ENCODE measurements around the gene MED12.

MED12 gene

DNA sequence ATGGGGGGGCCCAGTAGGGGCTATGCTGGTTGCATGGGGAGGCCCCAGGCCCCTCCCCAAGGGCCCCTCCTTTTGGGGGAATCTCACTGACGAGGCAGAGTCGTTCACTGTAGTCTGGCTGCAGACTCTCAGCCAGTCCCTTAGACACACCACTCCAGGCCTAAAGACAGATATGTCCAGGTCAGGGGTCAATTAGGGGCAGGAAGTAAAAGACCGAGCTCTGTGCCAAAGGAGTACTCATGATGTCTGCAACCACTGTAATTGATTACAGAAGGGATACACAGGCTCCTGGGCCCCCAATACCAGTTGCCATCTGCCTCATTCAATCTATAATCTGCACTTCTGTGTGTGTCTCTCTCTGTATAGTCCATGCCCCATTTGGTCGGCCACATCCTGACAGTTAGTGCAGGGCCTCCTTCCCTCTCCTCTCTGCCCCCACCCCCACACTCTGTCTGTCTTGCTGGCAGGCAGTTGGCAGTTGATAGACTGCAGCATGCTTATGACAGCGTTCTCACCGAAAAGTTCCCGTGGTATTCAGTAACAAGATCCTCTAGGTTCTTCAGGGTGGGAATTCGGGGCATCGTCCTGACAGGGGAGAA is 10.5 kb upstream of the MED12 start:
- no peak for DNase-seq

DNA sequence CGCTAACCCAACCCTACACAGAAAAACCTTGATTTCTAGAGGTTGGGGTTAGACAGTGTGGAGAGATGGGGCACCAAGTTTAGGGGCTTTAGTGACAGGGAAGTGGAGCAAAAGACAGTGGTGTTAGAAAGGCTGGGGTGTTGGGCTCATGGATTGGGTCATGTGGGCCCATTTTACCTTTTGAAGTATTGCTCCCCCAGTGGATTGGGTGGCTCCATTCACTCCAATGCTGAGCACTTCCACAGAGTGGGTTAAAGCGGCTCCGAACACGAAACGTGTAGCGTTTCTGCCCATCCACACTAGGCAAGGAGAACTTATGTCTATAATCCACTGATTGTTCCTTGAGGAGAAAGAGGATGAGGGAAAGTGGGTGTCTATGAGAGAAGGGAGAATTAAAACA is 9.3 kb upstream of the MED12 start:
- DNase-seq: no peak

DNA sequence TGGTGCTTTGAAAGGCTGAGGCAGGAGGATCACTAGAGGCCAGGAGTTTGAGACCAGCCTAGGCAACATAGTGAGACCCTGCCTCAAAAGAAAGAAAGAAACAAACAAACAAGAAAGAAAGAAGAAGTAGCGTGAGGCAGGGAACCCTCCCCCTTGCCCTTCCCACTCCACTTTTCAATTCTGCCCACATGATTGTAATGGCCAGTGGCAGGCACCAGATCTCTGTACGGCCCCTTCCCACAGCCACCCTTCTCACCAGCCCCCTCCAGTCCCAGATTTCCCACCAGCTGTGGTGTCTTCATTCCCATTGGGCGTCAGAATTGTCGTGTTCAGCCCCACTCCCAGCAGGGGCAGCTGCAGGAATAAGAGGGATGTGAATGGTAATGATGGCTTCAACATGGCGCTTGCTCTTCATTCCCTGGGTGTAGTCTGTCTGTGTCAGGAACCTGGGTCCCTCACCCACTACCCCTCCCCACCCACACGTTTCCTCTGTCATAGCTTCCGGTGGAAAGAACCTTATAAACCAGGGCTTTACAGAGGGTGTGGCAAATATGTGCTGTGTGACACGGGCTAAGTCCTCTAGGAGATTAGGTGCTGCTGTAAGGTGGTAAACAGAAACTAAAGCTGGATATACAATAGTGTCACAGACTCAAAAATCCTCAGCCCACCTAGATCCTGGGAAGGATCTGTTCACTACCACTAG is 7.1 kb upstream of the MED12 start, which contains the start of gene IL2RG:
IL2RG (minus strand) TSS at position 437 of the 703 bp plus-strand sequence; CDS start at position 399, 38 bp downstream.
- DNase-seq: peak; percentile 63

DNA sequence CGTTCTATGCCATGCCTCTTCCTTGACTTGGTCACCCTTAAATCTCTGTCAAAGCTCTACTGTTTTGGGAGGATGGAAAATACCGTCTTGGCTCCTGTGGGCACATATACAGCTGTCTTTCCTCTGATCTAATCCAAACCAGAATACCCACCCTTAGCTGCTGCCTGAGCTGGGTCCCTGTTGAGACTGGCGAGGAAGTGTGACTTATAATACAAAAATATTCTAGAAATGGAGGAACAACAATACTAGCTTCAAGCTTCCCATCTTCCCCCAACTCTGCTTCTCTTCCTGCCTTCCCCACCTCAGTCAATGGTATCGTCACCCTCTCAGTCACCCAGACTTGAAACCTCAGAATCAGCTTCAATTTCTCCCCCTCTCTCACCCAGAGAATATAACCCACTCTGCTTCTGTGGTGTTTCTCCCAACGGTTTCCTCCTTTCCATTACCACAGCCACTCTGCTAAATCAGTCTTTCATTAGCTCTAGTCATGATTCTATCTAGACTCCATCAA is 6.4 kb upstream of the MED12 start:
- DNase-seq: no peak

- no peak for DNase-seq
Measured at GRCh38 chrX:71117358-71117757, 1.0 kb upstream of the MED12 start.

- no peak for DNase-seq
Measured at GRCh38 chrX:71118985-71119535, 664 bp downstream of the MED12 start.

DNA sequence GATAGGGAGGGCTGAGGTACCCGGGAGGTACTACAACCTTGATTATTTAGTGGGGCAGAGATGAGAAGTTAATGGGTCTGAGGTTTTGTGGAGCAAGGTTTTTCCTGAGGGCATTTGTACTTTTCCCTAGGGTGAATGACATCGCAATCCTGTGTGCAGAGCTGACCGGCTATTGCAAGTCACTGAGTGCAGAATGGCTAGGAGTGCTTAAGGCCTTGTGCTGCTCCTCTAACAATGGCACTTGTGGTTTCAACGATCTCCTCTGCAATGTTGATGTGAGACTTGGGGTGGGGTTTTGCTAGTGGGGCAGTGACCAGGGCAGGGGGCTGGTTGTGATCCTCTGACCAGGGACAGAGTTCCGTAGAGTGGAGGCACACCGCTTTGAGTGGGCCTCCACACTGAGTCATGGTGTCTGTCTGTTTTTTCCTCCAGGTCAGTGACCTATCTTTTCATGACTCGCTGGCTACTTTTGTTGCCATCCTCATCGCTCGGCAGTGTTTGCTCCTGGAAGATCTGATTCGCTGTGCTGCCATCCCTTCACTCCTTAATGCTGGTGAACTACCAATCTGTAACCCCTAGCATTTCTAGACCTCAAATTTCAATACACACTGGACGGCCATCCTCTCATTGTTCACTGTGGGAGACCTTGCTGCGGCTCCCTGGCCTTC is 9.9 kb downstream of the MED12 start:
- DNase-seq: no peak

DNA sequence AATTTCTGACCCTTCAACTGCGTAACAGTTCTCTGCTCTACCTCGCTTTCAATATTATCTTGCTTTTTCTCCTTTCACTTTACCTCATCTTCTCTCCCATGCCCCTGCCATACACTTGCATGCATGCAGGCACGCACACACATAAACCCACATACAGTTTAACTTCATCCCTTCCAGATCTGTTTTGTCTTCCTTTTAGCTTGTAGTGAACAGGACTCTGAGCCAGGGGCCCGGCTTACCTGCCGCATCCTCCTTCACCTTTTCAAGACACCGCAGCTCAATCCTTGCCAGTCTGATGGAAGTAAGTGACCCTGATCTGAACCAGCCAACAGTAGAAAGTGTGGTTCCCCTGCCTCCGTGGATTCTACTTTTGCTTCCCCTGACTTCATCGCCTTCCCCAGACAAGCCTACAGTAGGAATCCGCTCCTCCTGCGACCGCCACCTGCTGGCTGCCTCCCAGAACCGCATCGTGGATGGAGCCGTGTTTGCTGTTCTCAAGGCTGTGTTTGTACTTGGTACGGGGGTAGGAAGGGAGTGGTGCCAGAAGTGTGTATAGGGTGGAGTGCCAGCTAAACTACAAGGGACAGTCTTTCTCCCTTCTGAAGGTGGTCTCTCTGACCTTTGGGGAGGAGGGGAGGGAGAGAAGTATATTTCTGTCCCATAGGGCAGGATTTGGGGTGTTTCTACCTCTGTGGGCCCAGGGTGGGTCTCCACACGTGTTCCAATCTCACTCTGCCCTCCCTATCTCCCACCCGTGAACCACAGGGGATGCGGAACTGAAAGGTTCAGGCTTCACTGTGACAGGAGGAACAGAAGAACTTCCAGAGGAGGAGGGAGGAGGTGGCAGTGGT is 10.7 kb downstream of the MED12 start:
- DNase-seq: peak; percentile 62

DNA sequence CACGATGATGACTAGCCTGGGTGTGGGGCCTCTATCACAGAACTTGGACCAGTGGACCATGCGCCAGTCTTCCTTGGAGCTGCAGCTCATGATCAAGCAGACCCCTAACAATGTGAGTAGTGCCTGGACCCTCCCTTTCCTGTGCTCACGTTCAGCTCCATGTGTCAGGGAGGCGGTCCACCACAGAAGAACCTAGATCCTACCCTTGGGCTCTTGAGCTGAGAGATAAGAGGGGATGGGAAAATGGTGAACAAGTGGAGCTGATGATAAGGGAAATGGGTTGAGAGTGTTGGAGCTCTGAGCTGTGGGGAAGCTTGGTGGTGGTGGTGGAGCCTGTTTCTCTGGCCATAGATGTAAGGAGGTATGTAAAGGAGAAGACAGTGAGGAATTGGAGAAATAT is 13.1 kb downstream of the MED12 start:
- no peak for DNase-seq

GRCh38 chrX:71140440-71140839 is 22.0 kb downstream of the MED12 start:
- DNase-seq: no peak

DNA sequence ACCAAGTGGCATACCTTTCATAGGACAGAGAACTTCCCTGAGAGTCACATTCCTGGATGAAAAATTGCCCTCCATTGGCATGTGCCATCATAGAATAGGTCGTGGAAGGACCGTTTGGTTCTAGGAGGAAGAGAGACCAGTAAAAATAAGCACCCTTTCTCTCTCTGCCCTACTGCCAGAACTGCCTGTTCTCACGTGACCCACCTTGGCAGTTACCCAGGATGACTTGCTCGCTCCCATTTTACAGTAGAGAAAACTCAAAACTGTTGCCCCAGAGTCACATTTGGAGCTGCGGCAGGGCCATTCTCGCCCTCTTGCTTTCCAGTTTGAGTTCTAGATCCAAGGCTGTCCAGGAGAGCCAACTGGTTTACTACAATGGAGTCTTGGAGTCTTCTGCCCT is 25.1 kb downstream of the MED12 start:
- DNase-seq: no peak

DNA sequence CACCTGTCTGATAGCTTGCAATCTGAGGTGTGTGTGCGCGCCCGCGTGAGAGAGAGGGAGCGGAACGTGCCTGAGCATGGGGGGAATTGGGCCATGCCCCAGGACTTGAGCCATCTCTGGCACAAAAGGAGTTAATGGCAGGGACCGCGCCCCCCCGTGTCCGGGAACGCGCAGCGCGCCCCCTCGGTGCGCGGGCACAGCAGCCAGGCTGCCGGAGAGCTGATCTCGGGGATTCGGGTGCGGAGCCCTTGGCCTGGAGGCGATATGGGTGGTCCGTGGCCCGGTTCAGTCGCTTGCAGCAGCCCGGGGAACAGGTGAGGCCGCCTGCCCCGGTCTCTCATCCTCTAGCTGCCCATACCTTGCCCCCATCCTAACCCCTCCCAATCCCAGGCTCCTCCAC is 26.3 kb downstream of the MED12 start, which contains the start of gene NLGN3:
NLGN3 (plus strand) TSS at position 191 of the 400 bp plus-strand sequence. CDS start 2,909 bp downstream, outside the sequence.
- DNase-seq: no peak

DNA sequence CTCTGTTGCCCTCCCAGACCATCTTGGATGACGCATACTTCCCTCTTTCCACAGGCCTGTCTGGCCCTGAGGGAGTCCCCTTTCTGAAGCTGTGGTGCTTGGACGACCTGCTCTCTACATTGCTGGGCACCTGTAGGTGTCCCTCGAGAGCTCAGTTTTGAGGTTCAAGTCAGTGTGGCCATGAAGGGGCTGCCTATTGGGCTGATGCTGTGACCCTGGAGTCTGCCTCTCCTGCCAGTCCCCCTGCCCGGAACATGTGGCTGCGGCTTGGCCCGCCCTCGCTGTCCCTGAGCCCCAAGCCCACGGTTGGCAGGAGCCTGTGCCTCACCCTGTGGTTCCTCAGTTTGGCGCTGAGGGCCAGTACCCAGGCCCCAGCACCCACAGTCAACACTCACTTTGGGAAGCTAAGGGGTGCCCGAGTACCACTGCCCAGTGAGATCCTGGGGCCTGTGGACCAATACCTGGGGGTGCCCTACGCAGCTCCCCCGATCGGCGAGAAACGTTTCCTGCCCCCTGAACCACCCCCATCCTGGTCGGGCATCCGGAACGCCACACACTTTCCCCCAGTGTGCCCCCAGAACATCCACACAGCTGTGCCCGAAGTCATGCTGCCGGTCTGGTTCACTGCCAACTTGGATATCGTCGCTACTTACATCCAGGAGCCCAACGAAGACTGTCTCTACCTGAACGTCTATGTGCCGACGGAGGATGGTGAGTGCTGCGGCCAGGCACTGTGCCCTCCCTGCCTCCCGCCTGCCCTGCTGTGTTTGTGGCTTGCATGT is 29.3 kb downstream of the MED12 start:
- DNase-seq: no peak

DNA sequence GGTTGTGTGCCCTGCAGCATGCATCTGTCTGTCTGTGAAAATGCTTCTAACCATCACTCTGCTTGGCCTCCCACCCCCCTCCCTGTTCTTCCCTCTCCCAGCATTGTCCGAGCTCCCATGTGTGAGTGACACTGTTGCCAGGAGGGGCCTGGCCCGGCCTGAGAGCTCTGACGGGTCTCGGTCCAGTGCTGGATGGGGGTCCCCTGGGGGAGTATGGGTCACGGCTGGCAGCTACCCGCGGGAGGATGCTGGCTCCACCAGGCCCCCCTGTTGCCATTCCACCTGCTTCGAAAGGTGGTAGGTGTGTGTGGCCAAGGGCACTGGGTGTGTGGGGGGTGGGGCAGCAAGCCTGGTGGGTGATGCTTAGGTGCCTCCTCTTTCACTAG is 29.9 kb downstream of the MED12 start:
- no peak for DNase-seq

GRCh38 chrX:71151366-71151765 is 33.0 kb downstream of the MED12 start:
- no peak for DNase-seq

GRCh38 chrX:71154196-71154595 is 35.8 kb downstream of the MED12 start:
- DNase-seq: no peak

DNA sequence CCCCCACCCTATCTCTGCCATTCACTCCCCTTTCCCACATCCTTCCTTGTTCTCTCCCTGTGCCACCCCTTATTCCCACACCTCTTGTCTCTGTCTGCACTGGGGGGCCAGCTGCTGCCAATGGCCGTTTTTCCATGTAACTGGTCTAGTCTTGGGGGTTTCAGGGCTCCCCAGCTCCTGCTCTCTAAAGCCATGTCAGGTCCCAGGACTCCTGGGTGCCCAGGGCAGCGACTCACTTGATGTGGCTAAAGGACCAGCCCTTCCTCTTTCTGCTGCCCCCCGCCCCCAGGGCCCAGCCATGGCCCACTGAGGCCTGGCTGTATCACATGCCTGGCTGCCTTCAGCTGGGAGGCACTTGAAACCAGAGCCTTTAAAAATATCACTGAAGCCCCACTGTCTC is 36.2 kb downstream of the MED12 start:
- no peak for DNase-seq

- no peak for DNase-seq
Measured at GRCh38 chrX:71158603-71159002, 40.2 kb downstream of the MED12 start.

DNA sequence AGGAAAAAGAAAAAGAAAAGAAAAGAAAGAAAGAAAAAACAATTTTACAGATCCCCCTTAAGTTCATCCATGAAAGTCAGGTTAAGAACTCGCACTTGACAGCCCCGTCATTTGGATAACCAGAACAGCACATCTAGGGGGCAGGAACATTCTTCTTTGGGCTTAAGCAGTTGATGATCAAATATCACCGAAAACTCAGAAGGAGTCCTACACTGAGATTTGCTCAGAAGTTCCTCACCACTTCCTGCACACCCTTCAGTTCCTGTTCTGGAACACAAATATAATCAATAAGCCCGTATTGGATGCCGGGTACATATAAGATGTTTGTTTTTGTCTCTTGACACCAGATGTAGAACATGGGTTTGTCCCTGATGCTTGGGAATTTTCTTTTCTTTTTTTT is 40.9 kb downstream of the MED12 start:
- no peak for DNase-seq

GRCh38 chrX:71160475-71160874 is 42.1 kb downstream of the MED12 start:
- no peak for DNase-seq

- DNase-seq: no peak
Measured at GRCh38 chrX:71162981-71163380, 44.6 kb downstream of the MED12 start.

DNA sequence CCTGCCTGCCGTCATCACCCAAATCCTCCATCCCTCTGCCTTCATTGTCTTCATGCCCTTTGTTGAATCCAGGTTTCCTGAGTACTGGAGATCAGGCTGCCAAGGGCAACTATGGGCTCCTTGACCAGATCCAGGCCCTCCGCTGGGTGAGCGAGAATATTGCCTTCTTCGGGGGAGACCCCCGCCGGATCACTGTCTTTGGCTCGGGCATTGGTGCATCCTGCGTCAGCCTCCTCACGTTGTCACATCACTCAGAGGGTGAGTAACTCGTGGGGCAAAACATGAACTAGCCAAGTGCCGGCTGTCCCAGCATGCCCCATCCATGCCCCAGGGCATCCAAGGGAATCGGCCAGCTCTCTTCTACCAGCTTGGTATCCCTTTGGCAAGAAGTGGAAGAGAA is 45.7 kb downstream of the MED12 start:
- no peak for DNase-seq
